Keratinocyte (primary cell): ENCODE measurements around the gene TNS2.

Experiments
- CTCF ChIP-seq, 3 experiments: IDR thresholded peaks in 1 of 3; conservative IDR thresholded peaks in 1 of 3; optimal IDR thresholded peaks in 1 of 3; 2 replicates in 2 of 3; 3 replicates in 1 of 3; pipeline versions ENCODE3 to v1.5.1; 2011; ENCODE audit warnings: low read length in 3 of 3, mild to moderate bottlenecking in 3 of 3, moderate library complexity in 2 of 3, control low read depth in 1 of 3, inconsistent platforms in 1 of 3; ENCODE audit not compliant: insufficient read depth in 2 of 3; ENCODE audit errors: extremely low read depth in 1 of 3
- EZH2 ChIP-seq: IDR thresholded peaks from one replicate; pipeline ENCODE4 v1.6.1; 2012; ENCODE audit warnings: inconsistent platforms, mild to moderate bottlenecking, low read length, moderate library complexity

DNA sequence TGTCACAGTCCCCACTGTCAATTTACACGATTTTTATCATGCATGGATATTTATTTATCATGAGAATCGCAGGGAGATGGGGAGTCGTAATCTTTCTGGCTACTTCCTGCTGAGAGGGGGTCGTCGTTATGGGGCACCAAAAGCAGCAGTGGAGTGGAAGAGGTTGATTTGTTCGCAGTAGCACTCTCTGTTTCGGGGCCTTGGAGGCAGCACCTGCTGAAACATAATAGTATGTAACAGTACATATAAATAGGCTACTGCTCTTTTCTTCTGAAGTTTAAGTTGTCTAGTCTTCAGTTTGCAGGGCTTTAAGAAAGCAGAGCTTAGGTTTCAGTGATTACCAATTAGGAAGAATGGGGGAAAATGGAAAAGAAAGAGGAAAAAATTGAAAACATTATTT, 57.3 kb downstream of the TNS2 start:
- TF ChIP-seq CTCF (optimal IDR thresholded peaks at IDR 0.05 in 1 of 3, IDR thresholded peaks at IDR 0.05 in 1 of 3, conservative IDR thresholded peaks at IDR 0.05 in 1 of 3; ENCODE audit: extremely low read depth in 1 of 3, insufficient read depth in 2 of 3, low read length in 3 of 3) (no peak), EZH2 (no peak)
